Placental pericyte (primary cell): ENCODE results near the gene RGL1. TPM values are rescaled to one million over a fixed set of nuclear protein-coding genes. Genes with fewer than 3 reads are reported as not detected.

ENCODE experiments used
- total RNA-seq: library from RNA; depleted of rRNA; stranded (reverse); fragments of >200 nt; gene quantifications from 2 replicates; pipeline ENCODE4 v1.2.3, GENCODE V29; 2012

Gene RGL1
- 28.7 and 35.1 TPM in 2 replicates for total RNA-seq

GRCh38 chr1:183804916-183805841 is at the start of gene RGL1:
RGL1 (plus strand) TSS chr1:183805120; CDS start chr1:183805298, 178 bp downstream.

Other genes with a start within 250 kb of the RGL1 start
- gene NCF2, start 214.7 kb upstream of the RGL1 start, total RNA-seq = 0.14 TPM in 1 of 2 replicates, not detected in the other
- 99.1 and 262 TPM in 2 replicates for gene ARPC5, start 169.3 kb upstream of the RGL1 start, total RNA-seq
- gene APOBEC4, start 151.8 kb upstream of the RGL1 start, total RNA-seq = under 0.01 TPM in 1 of 2 replicates, not detected in the other
- 0.22 and 0.29 TPM in 2 replicates for gene COLGALT2, start 232.6 kb downstream of the RGL1 start, total RNA-seq
- gene TSEN15, start 246.6 kb downstream of the RGL1 start, total RNA-seq = 36.5 and 57.1 TPM in 2 replicates